PC-3 (cell line): ENCODE measurements around the gene CENPC.

ENCODE experiments used
- EZH2 ChIP-seq: fragments of 300-600 bp; sonication (generic); IDR thresholded peaks from one replicate; pipeline ENCODE4 v1.6.1; 2017; ENCODE audit warnings: antibody characterized with exemption, mild to moderate bottlenecking, low read length; ENCODE audit not compliant: unreplicated experiment
- TF ChIP-seq, protein P1 (sequence below): fragments of 300-600 bp; sonication (generic); conservative IDR thresholded peaks from 2 replicates; pipeline ENCODE4 v1.5.1; 2017; ENCODE audit warnings: antibody characterized with exemption, low read depth, mild to moderate bottlenecking, low read length

DNA sequence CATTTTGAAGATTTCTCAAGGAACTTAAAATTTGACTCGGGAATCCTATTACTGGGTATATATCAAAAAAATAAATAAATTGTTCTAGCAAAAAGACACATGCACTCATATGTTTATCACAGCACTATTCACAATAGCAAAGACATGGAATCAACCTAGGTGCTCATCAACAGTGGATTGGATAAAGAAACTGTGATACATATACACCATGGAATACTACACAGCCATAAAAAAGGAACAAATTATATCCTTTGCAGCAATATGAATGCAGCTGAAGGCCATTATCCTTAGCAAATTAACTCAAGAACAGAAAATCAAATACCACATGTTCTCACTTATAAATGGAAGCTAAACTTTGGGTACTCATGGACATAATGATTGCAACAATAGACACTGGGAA lies 97.4 kb downstream of the CENPC start:
- no peak for TF ChIP-seq EZH2
- TF ChIP-seq, protein P1, sequence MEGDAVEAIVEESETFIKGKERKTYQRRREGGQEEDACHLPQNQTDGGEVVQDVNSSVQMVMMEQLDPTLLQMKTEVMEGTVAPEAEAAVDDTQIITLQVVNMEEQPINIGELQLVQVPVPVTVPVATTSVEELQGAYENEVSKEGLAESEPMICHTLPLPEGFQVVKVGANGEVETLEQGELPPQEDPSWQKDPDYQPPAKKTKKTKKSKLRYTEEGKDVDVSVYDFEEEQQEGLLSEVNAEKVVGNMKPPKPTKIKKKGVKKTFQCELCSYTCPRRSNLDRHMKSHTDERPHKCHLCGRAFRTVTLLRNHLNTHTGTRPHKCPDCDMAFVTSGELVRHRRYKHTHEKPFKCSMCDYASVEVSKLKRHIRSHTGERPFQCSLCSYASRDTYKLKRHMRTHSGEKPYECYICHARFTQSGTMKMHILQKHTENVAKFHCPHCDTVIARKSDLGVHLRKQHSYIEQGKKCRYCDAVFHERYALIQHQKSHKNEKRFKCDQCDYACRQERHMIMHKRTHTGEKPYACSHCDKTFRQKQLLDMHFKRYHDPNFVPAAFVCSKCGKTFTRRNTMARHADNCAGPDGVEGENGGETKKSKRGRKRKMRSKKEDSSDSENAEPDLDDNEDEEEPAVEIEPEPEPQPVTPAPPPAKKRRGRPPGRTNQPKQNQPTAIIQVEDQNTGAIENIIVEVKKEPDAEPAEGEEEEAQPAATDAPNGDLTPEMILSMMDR, result no peak
